Frontal cortex (tissue), 4 donors: Measurements from ENCODE around the gene DNAJB1. TPM values are rescaled to one million over a fixed set of nuclear protein-coding genes. Genes with fewer than 3 reads are reported as not detected.

Experiments used
- DNase-seq, 2 donors: peaks; one replicate each; pipeline ENCODE4 v3.0.0; 2012; ENCODE audit warnings: low spot score in 2 of 2
- FAIRE-seq: peaks from 2 replicates; lab custom pipeline; 2012; peaks lifted over from hg19 to GRCh38; lab: Jason Lieb, UNC
- small RNA-seq: library from RNA; depleted of rRNA; stranded (forward); fragments of <200 nt; gene quantifications from one replicate; pipeline ENCODE3, GENCODE V24; 2014
- total RNA-seq: library from RNA; depleted of rRNA; stranded (reverse); fragments of >200 nt; gene quantifications from one replicate; pipeline ENCODE4 v1.2.3, GENCODE V29; 2014
- donor health status: control.
- donor health status: control.
- donor health status: control.

Gene DNAJB1
- total RNA-seq, 1 donor from 2014 or later, result 32.6 TPM

GRCh38 chr19:14476673-14477401 is 41.4 kb downstream of the DNAJB1 start:
- FAIRE-seq, result no peak
- DNase-seq, result no peak

DNA sequence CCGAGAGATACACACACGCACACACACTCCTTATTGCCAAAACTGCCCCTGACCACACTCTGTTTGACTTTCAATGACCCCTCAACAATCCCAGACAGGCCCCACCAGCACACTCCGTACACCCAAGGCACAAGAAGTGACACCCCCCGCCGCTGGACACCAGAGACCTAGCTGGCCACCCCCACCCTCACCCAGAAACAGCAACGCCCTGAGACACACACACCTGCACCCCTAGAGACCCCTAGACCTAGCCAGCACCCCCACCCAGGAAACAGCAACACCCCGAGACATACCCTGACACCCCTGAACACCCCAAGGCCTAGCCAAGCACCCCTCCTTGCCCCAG is 41.9 kb downstream of the DNAJB1 start:
- FAIRE-seq (no peak), DNase-seq (no peak)

DNA sequence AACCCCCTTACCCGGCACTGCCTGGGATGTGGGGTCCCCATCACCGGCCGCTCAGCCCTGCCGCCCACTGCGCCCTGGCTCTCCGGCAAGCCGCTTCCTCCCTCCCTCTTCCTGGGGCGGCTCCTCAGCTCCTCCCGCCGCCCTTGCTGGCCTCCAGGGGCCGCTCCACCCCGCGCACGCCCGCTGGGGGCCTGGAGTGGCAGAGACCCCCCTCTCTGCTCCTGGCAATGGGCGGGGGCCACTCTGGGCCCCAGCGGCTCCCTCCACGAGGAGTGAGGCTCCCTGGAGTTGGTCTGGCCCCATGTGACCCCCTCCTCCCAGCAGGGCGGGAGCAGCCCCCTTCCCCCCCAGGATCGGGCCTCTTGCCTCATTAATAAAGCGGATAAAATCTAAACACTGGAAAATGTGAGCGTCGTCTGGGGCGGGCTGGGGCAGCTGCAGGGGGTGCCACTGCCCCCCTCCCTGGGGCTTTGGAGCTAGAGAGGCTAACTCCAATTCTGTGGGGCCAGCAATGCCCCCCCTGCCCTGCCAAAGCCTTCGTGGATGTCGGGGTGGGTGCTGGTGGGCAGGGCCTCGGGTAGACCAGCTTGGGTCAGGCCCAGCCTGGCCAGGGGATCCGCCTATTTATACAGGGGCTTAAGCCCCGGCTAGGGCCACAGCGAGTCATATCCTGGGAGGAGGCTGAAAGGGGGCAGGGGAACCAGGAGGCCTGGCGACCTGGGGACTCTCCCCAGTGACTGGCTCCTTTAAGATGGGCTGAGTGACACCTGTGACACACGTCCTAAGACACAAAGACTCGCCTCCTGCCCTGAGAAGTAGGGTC is 42.7 kb downstream of the DNAJB1 start, which contains the start of gene PTGER1:
PTGER1 (minus strand) TSS at position 104 of the 823 bp plus-strand sequence. CDS start 1,034 bp downstream, outside the sequence.
- DNase-seq (no peak), FAIRE-seq (no peak)

GRCh38 chr19:14474827-14475226 is 43.4 kb downstream of the DNAJB1 start:
- no peak for FAIRE-seq
- no peak for DNase-seq

- DNase-seq (peak; percentile 61 to 72), FAIRE-seq (no peak)
These were observed 44.1 kb downstream of the DNAJB1 start for GRCh38 chr19:14473978-14474578.

DNA sequence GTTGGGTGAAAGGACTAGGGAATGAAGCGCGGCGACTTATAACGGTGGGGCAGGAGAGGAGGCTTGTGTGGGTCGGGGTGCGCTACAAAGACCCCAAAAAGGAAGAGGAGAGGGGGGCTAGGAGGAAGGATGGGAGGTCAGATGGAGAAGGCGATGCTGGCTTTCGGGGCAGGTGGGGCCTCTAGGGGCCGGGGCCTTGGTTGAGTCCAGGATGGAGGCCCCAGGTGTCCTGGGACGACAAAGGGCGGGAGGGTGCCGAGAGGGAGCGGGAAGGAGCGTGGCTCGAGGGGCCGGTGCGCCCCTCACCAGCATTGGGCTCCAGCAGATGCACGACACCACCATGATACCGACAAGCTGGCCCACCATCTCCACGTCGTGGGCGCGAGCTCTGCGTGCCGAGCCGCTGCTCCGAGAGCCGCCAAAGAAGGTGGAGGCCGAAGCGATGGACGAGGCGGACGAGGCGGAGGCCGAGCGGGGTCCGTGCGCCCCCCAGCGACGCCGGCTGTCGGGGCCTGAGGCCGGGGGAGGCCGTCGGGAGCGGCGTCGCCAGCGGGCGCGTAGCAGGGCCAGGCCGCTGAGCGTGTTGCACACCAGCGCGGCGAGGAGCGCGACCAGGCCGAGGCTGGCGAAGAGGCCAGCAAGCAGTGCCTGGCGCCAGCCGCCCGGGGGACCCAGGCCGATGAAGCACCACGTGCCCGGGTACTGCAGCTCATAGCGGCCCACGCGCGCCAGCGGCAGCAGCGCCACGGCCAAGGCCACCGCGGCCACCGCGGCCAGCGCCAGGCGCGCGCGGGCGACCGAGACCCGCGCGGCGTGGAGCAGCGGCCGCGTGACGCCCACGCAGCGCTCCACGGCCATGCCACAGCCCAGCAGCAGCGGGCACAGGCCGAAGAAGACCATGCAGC is 44.9 kb downstream of the DNAJB1 start:
- FAIRE-seq, result no peak
- peak in 1 of 2 donors; percentile 69 for DNase-seq

DNA sequence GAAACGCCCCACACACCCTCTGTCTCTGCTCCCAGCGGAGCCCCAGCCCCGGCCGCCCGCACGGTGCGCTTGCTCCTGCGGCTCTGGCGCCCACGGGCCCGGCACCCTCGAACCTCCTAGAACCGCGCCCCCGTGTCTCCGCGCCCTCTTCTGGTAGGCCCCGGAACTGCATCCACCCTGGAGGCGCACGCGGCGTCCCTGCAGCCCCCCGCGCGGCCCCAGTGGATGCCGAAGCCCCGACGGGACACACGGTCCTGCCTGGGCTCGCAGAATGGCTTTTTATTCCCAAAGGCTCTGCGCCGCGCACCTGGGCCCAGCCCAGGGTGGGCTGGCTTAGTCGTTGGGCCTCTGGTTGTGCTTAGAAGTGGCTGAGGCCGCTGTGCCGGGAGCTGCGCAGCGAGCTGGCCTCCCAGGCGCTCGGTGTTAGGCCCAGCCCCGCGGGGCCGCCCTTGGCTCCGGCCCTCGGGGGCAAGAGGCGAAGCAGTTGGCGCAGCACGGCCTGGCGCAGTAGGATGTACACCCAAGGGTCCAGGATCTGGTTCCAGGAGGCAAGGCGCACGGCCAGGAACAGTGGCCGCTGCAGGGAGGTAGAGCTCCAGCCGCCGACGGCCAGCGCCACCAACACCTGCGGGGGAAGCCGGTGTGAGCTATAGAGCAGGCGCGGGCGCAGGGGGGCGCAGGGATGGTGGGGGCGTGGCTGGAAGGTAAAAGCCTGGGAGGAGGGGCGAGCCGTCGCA is 45.8 kb downstream of the DNAJB1 start:
- DNase-seq, result peak; percentile 84 to 92
- no peak for FAIRE-seq

DNA sequence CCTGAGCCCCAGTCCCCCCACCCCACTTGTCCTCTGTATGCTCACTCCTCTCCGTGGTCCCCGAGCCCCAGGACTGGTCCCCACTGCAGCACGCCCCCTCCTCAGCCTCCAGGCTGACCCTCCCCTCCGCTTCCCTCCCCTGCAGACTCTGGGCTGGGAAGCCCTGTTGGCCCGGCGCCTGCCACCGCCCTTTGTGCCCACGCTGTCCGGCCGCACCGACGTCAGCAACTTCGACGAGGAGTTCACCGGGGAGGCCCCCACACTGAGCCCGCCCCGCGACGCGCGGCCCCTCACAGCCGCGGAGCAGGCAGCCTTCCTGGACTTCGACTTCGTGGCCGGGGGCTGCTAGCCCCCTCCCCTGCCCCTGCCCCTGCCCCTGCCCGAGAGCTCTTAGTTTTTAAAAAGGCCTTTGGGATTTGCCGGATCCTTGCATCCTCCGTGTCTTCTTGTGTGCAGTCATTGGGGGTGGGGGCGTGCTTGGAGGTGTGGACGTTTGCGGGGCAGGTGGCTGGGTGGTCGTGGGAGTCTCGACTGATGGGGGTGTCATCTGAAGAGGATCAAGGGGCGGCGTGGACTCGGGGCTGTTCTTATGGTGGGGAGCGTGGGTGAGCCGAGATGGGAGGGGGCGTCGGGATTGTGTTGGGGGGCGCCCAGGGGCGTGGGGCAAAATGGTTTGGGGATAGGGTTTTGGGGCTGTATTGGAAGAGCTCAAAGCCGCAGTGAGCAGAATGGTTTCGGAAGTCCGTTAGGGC is 46.6 kb downstream of the DNAJB1 start:
- no peak for FAIRE-seq
- DNase-seq, result no peak

DNA sequence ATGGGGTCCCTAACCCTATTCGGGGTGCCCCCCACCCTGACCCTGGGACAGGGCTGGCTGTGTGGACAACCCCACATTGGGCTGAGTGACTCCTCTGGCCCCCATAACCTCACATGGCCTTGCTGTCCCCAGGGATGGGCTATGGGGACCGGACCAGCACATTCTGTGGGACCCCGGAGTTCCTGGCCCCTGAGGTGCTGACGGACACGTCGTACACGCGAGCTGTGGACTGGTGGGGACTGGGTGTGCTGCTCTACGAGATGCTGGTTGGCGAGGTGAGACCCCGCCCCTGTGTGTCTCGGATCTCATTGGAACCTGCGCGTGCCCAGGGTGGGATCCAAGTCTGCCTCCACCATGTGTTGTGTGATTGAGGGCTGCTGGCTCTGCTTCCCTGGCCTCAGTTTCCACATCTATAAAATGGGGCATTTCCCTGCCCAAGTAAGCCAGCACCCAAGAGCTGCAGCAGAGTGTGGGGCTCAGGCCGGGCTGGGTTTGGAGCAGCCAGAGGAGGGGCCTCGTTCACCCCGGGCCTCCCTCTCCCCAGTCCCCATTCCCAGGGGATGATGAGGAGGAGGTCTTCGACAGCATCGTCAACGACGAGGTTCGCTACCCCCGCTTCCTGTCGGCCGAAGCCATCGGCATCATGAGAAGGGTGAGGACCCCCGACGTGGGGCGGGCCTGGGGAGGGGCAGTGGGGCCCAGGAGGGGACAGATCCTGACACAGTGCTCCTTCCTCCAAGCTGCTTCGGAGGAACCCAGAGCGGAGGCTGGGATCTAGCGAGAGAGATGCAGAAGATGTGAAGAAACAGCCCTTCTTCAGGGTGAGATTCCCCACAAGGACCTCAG is 47.9 kb downstream of the DNAJB1 start:
- no peak for FAIRE-seq
- no peak for DNase-seq

DNA sequence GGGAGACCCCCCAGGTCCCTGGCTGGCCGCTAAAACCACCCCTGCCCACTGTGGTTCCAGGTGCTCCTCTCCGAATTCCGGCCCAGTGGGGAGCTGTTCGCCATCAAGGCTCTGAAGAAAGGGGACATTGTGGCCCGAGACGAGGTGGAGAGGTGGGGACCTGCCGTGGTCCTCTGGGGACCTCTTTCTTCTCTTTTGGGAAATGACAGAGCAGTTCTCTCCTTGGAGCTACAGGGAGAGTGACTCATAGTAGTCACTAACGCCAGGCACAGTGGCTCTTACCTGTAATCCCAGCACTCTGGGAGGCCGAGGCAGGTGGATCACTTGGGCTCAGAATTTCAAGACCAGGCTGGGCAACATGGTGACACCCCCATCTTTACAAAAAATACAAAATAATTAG is 50.4 kb downstream of the DNAJB1 start:
- FAIRE-seq (no peak), DNase-seq (no peak)

DNA sequence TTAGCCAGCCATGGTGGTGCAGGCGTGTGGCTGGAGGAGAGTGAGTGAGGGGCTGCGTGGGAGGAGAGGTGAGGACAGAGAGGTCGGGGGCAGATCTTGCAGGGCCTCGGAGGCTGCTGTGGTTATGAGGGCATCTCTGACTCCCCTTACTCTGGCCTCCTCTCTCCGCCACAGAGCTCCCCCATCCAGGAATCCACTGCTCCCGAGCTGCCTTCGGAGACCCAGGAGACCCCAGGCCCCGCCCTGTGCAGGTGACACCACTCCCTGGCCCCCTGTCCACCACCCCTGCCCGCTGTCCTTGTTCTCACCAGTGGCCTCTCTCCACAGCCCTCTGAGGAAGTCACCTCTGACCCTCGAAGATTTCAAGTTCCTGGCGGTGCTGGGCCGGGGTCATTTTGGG is 50.8 kb downstream of the DNAJB1 start:
- no peak for DNase-seq
- no peak for FAIRE-seq

Small RNAs within 50 kb of the gene (small RNA-seq; reads per million reads assigned to genes)
- gene SNRPGP15, result not detected

Other genes with a start within 250 kb of the DNAJB1 start
- 0.82 TPM for gene ADGRE5, start 137.0 kb downstream of the DNAJB1 start, total RNA-seq
- 29.8 TPM for gene DDX39A, start 99.1 kb downstream of the DNAJB1 start, total RNA-seq
- gene PKN1, start 85.1 kb downstream of the DNAJB1 start, total RNA-seq, result 99.5 TPM
- gene PTGER1, start 43.0 kb downstream of the DNAJB1 start, total RNA-seq, result not detected
- 39.1 TPM for gene GIPC1, start 22.3 kb downstream of the DNAJB1 start, total RNA-seq
- 13.9 TPM for gene TECR, start 11.2 kb upstream of the DNAJB1 start, total RNA-seq
- gene NDUFB7, start 53.7 kb upstream of the DNAJB1 start, total RNA-seq, result 151 TPM
- gene CLEC17A, start 64.7 kb upstream of the DNAJB1 start, total RNA-seq, result not detected
- gene ADGRE3, start 156.4 kb upstream of the DNAJB1 start, total RNA-seq, result not detected
- gene ZNF333, start 171.7 kb upstream of the DNAJB1 start, total RNA-seq, result 33.4 TPM